OCI-LY1 (cell line): ENCODE data around the gene BUD23.

Source experiments
- H2AFZ ChIP-seq: fragments of 200-600 bp; sonication (generic), shearing (Covaris generic); 2 replicates; pipeline ENCODE4 v1.6.0; 2014; ENCODE audit warnings: antibody characterized with exemption, mild to moderate bottlenecking, low read length
- H3F3A ChIP-seq: fragments of 200-600 bp; sonication (generic), shearing (Covaris generic); 2 replicates; pipeline ENCODE4 v1.6.0; 2014; ENCODE audit warnings: mild to moderate bottlenecking, antibody characterized with exemption, low read length, moderate library complexity; ENCODE audit not compliant: insufficient read depth
- H3K27ac ChIP-seq: fragments of 200-600 bp; sonication (generic); 2 replicates; pipeline ENCODE4 v1.5.1; 2014; ENCODE audit warnings: low read length, mixed run types, mild to moderate bottlenecking, low read depth; ENCODE audit not compliant: poor library complexity, severe bottlenecking
- H3K27me3 ChIP-seq: fragments of 200-600 bp; sonication (generic); 2 replicates; pipeline ENCODE4 v1.6.0; 2014; ENCODE audit warnings: antibody characterized with exemption, mild to moderate bottlenecking, low read length, moderate library complexity; ENCODE audit not compliant: insufficient read depth
- H3K36me3 ChIP-seq: fragments of 200-600 bp; sonication (generic); 2 replicates; pipeline ENCODE4 v1.6.1; 2014; ENCODE audit warnings: mild to moderate bottlenecking, antibody characterized with exemption, low read length, moderate library complexity, mixed read lengths; ENCODE audit not compliant: insufficient read depth
- H3K4me1 ChIP-seq: fragments of 200-600 bp; sonication (generic); 2 replicates; pipeline ENCODE4 v1.5.1; 2014; ENCODE audit warnings: mild to moderate bottlenecking, low read length, moderate library complexity; ENCODE audit not compliant: insufficient read depth, severe bottlenecking
- H3K4me2 ChIP-seq: fragments of 200-600 bp; sonication (generic), shearing (Covaris generic); 2 replicates; pipeline ENCODE4 v1.6.1; 2014; ENCODE audit warnings: low read length
- H3K4me3 ChIP-seq: fragments of 200-600 bp; sonication (generic); 2 replicates; pipeline ENCODE4 v1.5.1; 2014; ENCODE audit warnings: low read length, low read depth, mild to moderate bottlenecking, mixed read lengths; ENCODE audit not compliant: poor library complexity, severe bottlenecking
- H3K79me2 ChIP-seq: fragments of 200-600 bp; shearing (Covaris generic); 2 replicates; pipeline ENCODE4 v1.6.1; 2016; ENCODE audit warnings: mixed run types, low read length, mixed read lengths; ENCODE audit not compliant: insufficient read depth
- H3K9ac ChIP-seq: fragments of 200-600 bp; sonication (generic), shearing (Covaris generic); 2 replicates; pipeline ENCODE4 v1.6.1; 2014; ENCODE audit warnings: mild to moderate bottlenecking, low read length, mixed read lengths
- H3K9me2 ChIP-seq: fragments of 200-600 bp; sonication (generic), shearing (Covaris generic); 2 replicates; pipeline ENCODE4 v1.6.1; 2014; ENCODE audit warnings: low read depth, mild to moderate bottlenecking, low read length, mixed read lengths
- H3K9me3 ChIP-seq: fragments of 200-600 bp; shearing (Covaris generic); 2 replicates; pipeline ENCODE4 v1.6.1; 2014; ENCODE audit warnings: low read length, mixed read lengths
- H4K20me1 ChIP-seq: fragments of 200-600 bp; sonication (generic), shearing (Covaris generic); 2 replicates; pipeline ENCODE4 v1.6.0; 2016; ENCODE audit warnings: mild to moderate bottlenecking, low read length; ENCODE audit not compliant: insufficient read depth
- EZH2 ChIP-seq: fragments of 200-600 bp; sonication (generic), shearing (Covaris generic); IDR thresholded peaks from 2 replicates; pipeline ENCODE4 v1.8.0; 2017; ENCODE audit warnings: borderline replicate concordance, mixed run types, mild to moderate bottlenecking, antibody characterized with exemption, low read length, moderate library complexity, mixed read lengths
- TF ChIP-seq, protein P1 (sequence below): fragments of 200-600 bp; sonication (generic), shearing (Covaris generic); IDR thresholded peaks from 2 replicates; pipeline ENCODE4 v1.5.1; 2017; ENCODE audit warnings: mild to moderate bottlenecking, antibody characterized with exemption, low read length, moderate library complexity, mixed read lengths

Gene BUD23

DNA sequence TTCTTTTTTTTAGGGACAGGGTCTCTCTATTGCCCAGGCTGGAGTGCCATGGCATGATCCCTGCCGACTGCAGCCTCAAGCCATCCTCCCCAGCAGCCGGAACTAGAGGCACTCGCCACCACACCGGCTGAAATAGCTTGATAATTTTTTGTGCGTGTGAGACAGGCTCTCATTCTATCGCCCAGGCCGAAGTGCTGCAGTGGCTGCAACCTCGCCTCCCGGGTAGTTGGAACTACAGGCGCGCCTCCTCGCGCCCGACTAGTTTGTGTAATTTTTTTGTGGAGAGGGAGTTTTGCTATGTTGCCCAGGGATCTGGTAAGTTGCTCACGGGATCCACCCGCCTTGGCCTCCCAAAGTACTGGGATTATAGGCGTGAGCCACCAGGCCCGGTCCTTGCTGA is 1.9 kb downstream of the BUD23 start:
- Histone ChIP-seq H3F3A (no peaks in the 10 kb centered on the region), H3K9me2 (no peaks in the 10 kb centered on the region), H3K4me1 (peaks cover 36% of the 10 kb centered on the region), H3K36me3 (peaks cover 58% of the 10 kb centered on the region), H3K4me3 (no peak overlapping the region), H3K27ac (no peak overlapping the region), H3K9ac (no peak overlapping the region), H4K20me1 (no peaks in the 10 kb centered on the region), H3K79me2 (peaks cover 33% of the 10 kb centered on the region), H3K4me2 (no peak overlapping the region), H3K27me3 (no peaks in the 10 kb centered on the region), H3K9me3 (no peaks in the 10 kb centered on the region), H2AFZ (no peak overlapping the region)
- no peak for TF ChIP-seq EZH2
- TF ChIP-seq, protein P1, sequence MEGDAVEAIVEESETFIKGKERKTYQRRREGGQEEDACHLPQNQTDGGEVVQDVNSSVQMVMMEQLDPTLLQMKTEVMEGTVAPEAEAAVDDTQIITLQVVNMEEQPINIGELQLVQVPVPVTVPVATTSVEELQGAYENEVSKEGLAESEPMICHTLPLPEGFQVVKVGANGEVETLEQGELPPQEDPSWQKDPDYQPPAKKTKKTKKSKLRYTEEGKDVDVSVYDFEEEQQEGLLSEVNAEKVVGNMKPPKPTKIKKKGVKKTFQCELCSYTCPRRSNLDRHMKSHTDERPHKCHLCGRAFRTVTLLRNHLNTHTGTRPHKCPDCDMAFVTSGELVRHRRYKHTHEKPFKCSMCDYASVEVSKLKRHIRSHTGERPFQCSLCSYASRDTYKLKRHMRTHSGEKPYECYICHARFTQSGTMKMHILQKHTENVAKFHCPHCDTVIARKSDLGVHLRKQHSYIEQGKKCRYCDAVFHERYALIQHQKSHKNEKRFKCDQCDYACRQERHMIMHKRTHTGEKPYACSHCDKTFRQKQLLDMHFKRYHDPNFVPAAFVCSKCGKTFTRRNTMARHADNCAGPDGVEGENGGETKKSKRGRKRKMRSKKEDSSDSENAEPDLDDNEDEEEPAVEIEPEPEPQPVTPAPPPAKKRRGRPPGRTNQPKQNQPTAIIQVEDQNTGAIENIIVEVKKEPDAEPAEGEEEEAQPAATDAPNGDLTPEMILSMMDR: no peak

DNA sequence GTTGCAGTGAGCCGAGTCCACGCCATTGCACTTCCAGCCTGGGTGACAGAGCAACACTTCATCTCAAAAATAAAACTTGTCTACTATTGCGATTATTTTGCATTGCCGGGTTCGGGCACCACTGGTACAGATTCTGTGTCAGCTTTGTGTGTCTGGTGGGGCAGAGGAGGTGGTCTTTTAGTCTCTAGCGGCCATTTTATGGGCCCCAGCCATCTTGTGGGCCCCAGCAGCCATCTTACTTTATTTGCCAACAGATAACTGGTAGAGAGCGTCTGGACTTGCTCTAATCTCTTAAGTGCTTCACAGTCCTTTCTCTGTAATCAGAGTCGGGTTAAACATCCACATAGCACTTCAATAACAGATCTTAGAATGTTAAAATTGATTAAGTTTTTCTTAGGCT is 4.9 kb downstream of the BUD23 start:
- Histone ChIP-seq H3K4me2 (no peak overlapping the region), H2AFZ (no peak overlapping the region), H3K9ac (no peak overlapping the region), H3K79me2 (peaks cover 24% of the 10 kb centered on the region), H3K9me3 (no peaks in the 10 kb centered on the region), H3K4me1 (peaks cover 14% of the 10 kb centered on the region), H3K9me2 (no peaks in the 10 kb centered on the region), H3K4me3 (no peak overlapping the region), H3K36me3 (peaks cover 77% of the 10 kb centered on the region), H3K27me3 (no peaks in the 10 kb centered on the region), H3F3A (no peaks in the 10 kb centered on the region), H3K27ac (no peak overlapping the region), H4K20me1 (no peaks in the 10 kb centered on the region)
- no peak for TF ChIP-seq EZH2
- TF ChIP-seq, protein P1: no peak

DNA sequence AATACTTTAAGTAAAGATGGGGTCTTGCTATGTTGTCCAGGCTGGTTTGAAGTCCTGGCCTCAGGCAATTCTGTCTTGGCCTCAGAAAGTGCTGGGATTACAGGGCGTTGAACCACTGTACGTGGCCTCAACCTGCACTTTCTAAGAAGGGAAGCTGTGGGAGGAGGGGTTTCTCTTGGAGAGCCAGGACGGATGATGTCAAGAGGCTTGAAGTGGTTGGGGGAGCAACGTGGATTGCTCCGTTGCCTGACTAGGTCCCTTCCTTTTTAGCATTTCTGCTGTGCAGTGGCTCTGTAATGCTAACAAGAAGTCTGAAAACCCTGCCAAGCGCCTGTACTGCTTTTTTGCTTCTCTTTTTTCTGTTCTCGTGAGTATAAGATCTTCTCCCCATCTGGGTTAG is 7.2 kb downstream of the BUD23 start:
- H3K36me3 ChIP-seq: peaks cover 94% of the 10 kb centered on the region
- no peak overlapping the region for H3K4me2 ChIP-seq

More for the DNA sequence above, 7.2 kb downstream of the BUD23 start:
- peaks cover 6% of the 10 kb centered on the region; the same call in 1 of the 2 replicates for H3K79me2 ChIP-seq
- no peak overlapping the region for H2AFZ ChIP-seq
- no peaks in the 10 kb centered on the region for H3K9me2 ChIP-seq
- H3K4me1 ChIP-seq: no peaks in the 10 kb centered on the region
- TF ChIP-seq EZH2: no peak
- TF ChIP-seq, protein P1: no peak
- H3K9me3 ChIP-seq: no peaks in the 10 kb centered on the region
- no peak overlapping the region for H3K9ac ChIP-seq
- no peaks in the 10 kb centered on the region for H4K20me1 ChIP-seq
- H3K27me3 ChIP-seq: no peaks in the 10 kb centered on the region
- H3K4me3 ChIP-seq: no peak overlapping the region
- no peak overlapping the region for H3K27ac ChIP-seq
- H3F3A ChIP-seq: no peaks in the 10 kb centered on the region
